LHCN-M2 (cell line): ENCODE results near the gene CERS4. TPM values are rescaled to one million over a fixed set of nuclear protein-coding genes. Genes with fewer than 3 reads are reported as not detected.
"Not testable (repeated sequence)": the region's sequence is repeated elsewhere in the genome, so short reads cannot be mapped to it uniquely, and the experiment has no call there.

Experiments used
- DNase-seq: peaks from one replicate; pipeline ENCODE4 v3.0.0-alpha.2; 2012; ENCODE audit warnings: low read depth
- total RNA-seq: library from RNA; depleted of rRNA; stranded (reverse); fragments of >200 nt; gene quantifications from 2 replicates; pipeline ENCODE4 v1.2.3, GENCODE V29; 2014

CERS4 gene
- total RNA-seq, 1 experiment from 2014 or later: not detected

GRCh38 chr19:8261881-8262280, 52.7 kb downstream of the CERS4 start:
- DNase-seq: no peak

GRCh38 chr19:8262431-8262830, 53.3 kb downstream of the CERS4 start:
- no peak for DNase-seq

GRCh38 chr19:8264248-8264647, 55.1 kb downstream of the CERS4 start:
- not testable (repeated sequence) for DNase-seq

- DNase-seq: no peak
Observed at GRCh38 chr19:8265872-8266271, 56.7 kb downstream of the CERS4 start.

GRCh38 chr19:8269724-8270123, 60.6 kb downstream of the CERS4 start:
- DNase-seq: no peak

GRCh38 chr19:8276508-8276907, 67.3 kb downstream of the CERS4 start:
- DNase-seq: not testable (repeated sequence)

- not testable (repeated sequence) for DNase-seq
Observed at GRCh38 chr19:8291337-8291736, 82.2 kb downstream of the CERS4 start.

GRCh38 chr19:8302357-8302691, 93.2 kb downstream of the CERS4 start:
- no peak for DNase-seq

GRCh38 chr19:8302734-8303133, 93.6 kb downstream of the CERS4 start:
- no peak for DNase-seq

GRCh38 chr19:8304841-8305621, 95.9 kb downstream of the CERS4 start:
- no peak for DNase-seq

- no peak for DNase-seq
Observed at GRCh38 chr19:8305798-8306197, 96.6 kb downstream of the CERS4 start.

- no peak for DNase-seq
Observed at GRCh38 chr19:8306235-8307054, 97.3 kb downstream of the CERS4 start.

- DNase-seq: no peak
Observed at GRCh38 chr19:8307400-8307964, 98.3 kb downstream of the CERS4 start.

GRCh38 chr19:8307965-8308866, 99.0 kb downstream of the CERS4 start, which contains the start of gene CD320:
Gene CD320 (minus strand): TSS chr19:8308358. CDS start chr19:8308290, 68 bp downstream.
- peak; percentile 87 for DNase-seq

GRCh38 chr19:8308891-8309291, 99.7 kb downstream of the CERS4 start:
- DNase-seq: no peak

GRCh38 chr19:8310342-8311055, 101.3 kb downstream of the CERS4 start:
- no peak for DNase-seq

GRCh38 chr19:8311461-8312260, 102.5 kb downstream of the CERS4 start:
- DNase-seq: no peak
